Ovary (tissue), 3 donors: ENCODE data around the gene TMC2.

ENCODE experiments used
- CTCF ChIP-seq, 3 donors: fragments of 450-650 bp in 2 of 3; fragments of 200-600 bp in 1 of 3; IDR thresholded peaks; one replicate each; pipeline versions ENCODE4 v1.5.1 to v1.8.0; 2016 to 2022; ENCODE audit warnings: antibody characterized with exemption in 3 of 3, mild to moderate bottlenecking in 1 of 3
- EP300 ChIP-seq: sonication (generic); formaldehyde crosslinking; IDR thresholded peaks from one replicate; pipeline ENCODE4 v1.6.1; 2017; ENCODE audit warnings: antibody characterized with exemption
- POLR2A ChIP-seq: fragments of 450-650 bp; IDR thresholded peaks from one replicate; pipeline ENCODE4 v1.6.1; 2017; ENCODE audit warnings: antibody characterized with exemption, mild to moderate bottlenecking, moderate library complexity
- donor health status: DM: no; HTN: no; CAD: no.

DNA sequence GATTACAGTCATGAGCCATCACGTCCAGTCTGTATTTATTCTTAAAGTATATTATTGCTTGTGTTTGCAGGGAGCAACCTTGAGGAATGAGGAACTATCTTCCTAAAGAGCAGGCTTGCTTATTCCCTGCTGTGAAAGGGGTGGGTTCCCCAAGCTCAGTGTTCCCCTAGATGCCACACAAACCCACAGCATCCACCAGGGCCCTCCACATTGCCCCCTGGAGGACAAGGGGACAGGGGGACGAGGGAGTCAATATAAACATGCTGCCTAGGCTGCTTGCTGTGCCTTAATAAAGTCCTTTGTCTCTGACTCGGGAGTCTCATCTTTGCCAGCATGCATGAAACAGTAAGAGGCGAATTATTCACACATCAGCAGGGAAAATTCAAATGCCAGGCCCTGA is 135.6 kb downstream of the TMC2 start:
- TF ChIP-seq POLR2A (no peak), CTCF (IDR thresholded peaks at IDR 0.05) (no peak), EP300 (no peak)
